HG02973 (cell line): ENCODE results near the gene HIPK2.

Experiments
- ATAC-seq: cut with Tn5 transposase; IDR thresholded peaks from one replicate; pipeline ENCODE4 v1.9.1; 2021; ENCODE audit warnings: moderate library complexity; ENCODE audit not compliant: unreplicated experiment

HIPK2 gene

DNA sequence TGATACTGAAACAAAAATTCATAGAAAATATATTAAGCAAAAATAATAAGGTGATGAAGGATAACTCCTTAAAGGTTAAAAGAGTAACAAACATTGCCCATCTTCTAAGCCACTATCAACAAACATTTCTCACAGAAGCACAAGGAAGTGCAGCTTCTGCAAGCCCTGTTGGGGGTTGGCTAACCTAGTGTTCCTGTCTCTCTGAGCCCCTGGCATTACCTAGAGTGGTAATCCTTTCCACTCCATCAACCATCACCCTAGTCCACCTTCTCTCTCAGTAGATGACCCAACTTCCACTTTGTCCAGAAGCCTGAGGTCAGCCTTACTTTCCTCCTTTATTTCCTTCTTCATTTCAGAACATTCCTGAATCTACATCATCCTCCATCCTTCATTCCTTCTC lies 59.7 kb downstream of the HIPK2 start:
- no peak for ATAC-seq

DNA sequence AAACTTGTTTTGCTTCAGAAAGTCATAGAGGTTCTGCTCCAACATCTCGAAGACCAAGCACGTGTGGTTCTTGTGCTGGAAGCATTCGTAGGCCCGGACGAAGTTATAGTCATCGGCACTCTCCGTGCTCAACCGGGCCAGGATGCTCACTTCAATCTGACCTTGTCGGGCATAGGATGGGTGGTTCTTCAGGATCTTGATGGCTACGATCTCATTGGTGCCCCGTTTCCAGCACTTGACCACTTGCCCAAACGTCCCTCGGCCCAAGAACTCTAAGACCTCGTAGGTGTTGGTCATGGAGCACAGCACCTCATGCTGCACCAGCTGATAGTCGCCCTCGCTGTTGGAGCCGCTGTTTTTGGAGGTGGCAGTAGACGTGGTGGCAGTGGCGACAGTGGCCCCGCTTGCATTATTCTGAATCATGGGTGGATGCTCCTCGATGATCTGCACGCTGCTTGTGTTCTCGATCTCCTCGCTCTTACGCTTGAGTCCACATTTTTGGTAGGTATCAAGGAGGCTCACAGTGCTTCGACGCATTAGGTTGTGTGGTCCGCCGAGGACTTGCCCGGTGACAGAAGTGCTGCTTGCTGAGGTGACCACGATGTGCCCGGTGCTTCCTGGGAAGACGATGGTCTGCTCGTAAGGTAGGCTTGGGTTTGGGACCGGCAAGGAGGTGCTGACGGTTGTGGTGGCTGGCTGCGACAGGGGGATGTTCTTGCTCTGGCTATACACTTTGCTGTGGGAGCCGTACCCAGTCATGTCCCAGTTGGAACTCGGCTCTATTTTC lies 61.4 kb downstream of the HIPK2 start:
- ATAC-seq, result no peak

DNA sequence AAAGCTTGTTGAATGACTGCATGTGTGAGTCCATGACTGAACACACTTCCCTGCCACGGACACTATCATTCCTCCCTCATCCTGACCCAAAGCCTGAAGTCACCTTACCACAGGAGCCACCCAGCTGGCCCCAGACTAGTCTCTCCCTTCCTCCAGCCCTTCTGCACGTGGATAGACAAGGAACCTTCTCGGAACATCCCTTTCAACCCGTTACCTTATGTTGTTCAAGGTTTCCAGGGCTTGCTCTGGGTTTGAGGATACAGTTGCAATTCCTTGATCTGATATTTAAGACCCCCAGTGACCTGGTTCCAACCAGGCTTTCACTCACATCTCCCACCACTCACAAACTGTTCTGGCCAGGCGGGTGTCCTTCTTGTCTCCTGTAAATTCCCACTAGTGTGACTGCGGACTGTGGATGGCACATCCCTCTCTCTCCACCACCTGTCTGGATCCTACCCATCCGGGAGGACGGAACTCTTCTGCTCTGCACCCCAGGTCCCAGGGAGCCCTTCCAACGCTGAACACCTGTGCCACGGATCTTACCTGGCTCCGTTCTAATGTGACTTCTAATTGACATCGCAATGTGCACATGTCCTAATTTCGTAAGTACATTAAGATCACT lies 62.5 kb downstream of the HIPK2 start:
- no peak for ATAC-seq

DNA sequence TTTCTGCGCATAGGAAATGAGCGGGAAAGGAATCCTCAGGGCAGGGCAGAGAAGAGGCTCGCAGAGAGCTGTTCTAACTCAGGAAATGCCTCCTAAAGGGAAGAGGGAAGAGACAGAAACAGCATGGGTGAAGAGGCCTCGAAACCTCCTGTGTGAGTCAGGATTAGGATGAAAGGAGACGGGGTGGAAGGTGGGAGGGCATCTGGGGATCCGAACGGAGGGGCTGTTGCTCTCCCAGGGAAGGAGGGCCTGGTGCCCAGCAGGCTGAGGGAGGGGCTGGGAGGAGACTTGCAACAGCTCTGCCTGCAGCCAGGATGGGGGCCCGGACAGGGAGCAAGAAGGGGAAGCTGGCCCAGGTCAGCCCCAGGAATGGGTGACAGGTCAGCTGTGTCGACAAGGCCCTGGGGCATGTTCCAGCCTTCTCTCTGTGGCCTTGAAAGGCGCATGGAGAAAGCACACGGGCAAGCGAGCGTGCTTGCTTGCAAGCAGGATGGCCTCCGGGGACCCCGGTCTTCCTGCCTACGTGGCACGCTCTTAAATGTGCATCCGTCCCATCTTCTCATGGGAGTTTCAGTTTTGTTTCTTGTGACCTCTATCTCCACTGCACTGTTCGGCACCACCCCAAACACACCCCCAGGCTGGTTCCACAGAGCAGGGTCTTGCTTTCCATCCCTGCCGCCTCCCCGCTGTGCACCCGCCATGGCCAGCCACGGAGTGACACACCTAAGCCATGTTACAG lies 63.5 kb downstream of the HIPK2 start:
- ATAC-seq, result peak; percentile 79

DNA sequence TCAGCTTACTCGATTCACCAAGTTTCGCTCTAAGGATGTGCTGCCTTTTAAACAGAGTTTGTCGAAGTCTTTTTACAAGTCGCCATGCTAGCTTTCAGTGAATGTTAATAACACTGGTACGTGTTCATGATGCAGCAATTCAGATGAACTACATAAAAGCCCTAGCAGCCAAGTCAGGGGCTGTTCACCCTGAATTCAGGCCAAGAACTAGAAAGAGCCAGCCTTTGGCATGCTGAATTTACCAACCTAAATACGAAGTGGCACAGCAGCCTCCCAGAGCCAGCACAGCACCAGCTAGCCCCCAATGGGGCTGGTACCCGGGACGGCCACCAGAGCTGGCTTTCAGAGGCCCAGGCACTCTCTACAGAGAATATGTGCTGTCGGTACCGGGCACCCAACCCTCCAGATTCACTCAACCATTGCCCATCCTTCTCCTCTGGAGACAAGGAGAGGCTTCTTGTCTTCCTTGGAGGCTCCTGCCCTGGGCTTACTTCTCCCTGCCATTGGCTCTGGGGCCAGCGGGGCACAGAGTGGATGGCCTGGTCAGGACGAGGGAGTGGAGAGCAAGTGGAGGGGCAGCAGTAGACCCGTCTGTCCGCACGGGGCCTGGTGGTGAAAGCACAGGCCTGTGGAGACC lies 64.2 kb downstream of the HIPK2 start:
- ATAC-seq, result no peak

DNA sequence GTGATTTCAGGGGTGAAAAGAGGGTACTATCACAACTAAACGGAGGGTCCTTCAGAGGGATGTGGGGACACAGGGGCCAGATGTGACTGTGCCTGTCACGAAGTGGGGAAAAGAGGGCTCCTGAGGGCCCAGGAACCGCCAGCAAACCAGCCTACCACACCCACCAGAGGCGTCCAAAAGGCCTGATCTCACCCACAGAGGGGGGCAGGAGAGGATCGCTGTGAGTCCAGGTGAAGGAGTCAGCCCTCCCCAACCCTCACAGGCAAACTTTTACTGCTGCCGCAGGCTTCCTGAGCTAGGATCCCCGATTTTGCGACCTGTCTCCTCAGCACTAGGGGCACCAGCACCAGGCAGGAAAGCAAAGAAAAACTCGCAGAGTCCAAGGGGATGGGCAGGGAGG lies 64.7 kb downstream of the HIPK2 start:
- no peak for ATAC-seq

DNA sequence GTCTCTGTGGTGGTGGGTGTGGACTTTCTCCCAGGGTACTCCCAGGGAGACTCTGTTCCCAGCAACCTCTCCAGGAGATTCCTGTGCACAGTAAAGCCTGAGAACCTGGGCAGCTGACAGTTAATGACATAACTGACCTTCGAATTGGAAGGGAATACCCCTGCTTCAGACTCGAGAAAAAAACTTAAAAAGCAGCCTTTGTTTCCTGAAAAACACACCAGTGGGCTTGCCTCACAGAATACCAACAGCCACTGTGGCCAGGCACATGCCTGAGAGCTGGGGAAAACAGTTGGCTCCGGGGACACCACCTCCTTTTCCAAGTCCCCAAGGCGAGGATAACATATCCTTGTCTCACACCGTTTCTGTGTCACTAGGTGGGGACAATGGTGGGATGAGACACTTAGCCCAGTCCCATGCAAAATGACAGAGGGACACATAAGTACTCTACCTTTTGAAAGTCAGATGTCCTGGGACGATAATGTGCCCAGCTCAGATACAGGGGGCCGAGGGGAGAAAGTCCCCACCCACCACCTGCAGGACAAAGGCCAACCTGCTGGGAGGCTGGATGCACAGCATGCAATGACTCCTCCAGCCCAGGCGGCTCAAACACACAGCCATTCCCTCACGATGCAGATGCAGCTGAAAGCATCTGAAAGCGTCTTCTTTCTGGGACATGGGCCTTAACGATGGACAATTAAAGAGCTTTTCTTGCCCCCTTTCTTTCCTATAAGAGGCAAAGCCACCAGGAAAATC lies 65.6 kb downstream of the HIPK2 start:
- no peak for ATAC-seq

DNA sequence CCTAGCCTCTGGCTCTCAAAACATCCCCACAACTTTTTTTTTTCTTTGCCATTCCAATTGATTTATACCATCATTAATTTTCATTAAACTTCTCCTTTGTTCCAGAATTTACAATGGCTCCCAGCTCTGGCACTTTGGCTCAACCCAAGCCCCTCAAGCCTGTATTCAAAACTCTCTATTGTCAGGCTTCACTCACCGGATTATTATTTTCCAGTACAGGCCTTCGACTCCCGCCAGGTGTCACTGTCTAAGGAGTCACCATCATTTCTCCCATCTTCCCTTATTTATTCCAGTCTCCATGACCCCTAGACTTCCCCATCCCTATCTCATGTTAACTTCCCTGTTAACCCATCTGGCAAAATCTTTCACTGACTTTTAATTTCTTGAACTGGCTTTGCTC lies 67.8 kb downstream of the HIPK2 start:
- ATAC-seq, result no peak

DNA sequence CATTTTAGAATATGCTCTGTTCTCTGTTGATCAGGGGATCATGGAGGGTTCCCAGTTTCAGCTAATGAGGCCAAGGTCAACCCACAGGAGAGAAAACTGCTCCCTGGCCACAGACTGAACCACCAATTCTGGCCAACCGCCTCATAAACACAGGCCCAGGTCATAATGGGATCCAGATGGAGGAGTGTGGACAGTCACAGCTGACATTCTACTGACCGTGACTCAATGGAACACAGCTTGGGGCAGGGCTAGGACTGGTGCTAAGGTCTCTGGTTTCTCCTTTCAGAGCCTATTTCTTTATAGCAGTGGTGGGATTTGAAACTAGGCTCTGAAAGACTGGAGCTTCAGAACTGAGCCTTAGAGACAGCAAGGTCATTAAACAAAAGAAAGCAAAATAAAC lies 68.3 kb downstream of the HIPK2 start:
- no peak for ATAC-seq

DNA sequence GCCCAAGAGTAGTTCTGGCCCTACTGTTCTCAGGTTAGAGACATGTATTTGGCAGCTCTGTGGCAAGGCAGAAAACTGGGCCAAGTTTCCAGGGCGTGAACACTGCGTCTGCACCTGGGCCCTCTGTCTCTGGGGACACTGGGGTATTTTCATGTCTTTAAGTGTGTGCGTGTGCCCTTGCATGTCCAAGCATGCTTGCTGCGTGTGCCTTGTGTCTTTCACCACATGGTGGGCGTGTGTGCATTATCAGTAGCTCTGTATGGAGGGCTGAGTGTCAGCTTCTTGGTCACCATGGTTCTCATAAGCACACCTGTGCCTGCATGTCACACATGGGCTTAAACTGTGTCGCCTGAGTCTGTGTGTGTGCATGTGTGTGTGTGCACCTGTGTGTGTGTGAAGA lies 69.3 kb downstream of the HIPK2 start:
- ATAC-seq, result peak; percentile 74

DNA sequence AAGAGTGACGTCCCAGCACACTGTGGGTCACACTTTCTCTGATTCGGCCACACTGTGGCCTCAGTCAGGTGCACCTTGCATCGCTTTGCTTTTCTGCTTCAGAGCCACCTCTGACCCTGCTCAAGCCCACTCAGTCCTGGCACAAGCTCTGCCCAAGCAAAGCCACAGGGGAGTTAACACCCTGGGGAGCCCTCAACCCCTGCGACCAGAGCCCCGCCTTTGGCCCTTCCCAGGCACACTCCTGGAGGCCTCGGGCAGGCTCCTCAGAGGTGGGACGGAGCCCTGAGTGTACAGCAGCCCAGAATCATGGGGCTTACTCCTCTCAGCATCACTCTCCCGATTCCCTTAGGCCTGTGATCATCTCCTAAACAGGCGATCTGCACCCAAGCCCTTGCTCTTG lies 71.0 kb downstream of the HIPK2 start:
- no peak for ATAC-seq

DNA sequence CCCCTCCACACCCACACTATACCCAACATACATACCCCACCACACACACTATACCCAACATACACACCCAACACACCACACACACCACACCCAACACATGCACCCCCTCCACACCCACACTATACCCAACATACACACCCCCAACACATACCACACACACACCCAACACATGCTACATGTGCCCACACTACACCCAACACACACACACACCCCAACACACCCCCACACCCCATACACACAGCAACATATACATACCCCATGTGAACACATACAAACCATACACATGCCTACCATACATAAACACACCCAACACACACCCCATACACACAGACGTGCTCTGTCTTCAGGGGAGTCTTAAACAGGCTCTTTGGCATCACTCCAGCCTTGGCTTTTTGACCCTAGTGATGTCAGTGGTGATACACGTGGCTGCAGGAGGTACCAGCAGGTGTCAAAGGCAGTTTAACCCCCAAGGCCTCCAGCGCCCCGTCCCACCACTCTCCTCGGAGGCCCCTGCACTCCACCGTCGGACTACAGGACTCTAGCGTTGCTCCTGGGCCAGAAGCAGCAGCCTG lies 73.4 kb downstream of the HIPK2 start:
- no peak for ATAC-seq

DNA sequence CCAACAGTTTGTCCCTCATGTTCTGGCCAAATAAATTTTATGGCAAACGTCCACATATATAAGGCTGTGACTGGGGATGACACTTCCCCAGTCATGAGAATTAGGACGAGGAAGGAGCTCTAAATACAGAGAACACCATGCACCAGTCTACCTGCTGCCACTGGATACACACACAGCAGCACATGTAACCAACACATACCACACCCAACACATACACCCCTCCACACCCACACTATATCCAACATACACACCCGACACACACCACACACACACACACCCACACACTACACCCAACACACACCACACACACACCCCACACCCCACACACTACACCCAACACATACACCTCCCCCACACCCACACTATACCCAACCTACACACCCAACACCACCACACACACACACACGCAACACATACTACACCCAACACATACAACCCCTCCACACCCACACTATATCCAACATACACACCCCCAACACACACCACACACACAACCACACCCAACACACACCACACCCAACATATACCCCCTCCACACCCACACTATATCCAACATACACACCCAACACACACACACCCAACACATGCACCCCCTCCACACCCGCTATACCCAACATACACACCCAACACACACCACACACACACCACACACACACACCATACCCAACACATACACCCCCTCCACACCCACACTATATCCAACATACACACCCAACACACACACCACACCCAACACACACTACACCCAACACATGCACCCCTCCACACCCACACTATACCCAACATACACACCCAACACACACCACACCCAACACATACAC lies 74.1 kb downstream of the HIPK2 start:
- no peak for ATAC-seq

DNA sequence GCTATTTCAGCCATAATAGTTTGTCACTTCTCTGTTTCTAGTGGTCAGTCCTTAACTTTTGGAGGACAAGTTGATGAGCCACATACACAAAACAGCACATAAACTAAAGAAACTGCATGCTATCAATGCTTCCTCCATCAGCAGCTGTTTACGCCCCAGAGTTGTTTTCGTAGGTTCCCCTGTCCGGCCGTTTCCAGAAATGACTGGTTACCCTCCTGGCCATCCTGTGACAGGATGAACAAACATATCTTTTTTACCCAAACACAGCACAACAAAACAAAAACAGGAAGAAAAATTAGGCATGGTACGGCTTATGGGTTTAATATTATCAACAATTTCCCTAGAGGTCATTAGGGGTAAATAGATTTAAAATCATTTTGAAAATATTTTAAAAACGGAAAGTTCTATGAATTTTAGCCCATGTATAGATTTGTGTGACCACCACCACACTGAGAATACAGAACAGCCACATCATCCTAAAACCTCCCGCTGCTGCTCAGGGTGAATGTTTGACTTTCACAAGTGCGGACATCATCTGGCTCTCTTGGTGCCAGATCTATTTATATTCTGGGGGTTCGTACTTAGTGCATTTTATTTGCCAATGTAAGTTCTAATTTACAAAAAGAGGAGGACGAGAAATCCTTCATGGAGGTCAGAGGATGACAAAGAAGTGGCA lies 74.8 kb downstream of the HIPK2 start:
- ATAC-seq, result peak; percentile 70

DNA sequence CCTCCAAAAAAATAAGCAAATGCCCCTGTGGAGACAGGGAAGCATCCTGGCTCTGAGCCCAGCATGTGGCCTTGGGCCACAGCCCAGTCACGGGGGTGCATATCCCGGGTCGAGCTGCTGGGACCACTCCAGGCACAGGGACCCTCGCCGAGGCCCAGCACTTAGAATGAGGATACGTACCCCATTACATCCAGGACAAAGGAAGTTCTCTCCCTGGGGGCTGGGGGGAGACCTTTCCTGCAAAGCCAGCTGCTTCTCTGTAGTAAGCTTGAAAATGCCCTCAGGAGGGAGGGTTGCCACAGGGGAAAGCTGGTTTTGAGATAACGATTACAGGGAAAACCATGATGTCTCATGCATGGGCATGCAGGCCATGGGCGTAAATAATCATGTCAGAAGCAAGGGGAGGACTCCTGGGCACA lies 75.5 kb downstream of the HIPK2 start:
- ATAC-seq, result no peak

DNA sequence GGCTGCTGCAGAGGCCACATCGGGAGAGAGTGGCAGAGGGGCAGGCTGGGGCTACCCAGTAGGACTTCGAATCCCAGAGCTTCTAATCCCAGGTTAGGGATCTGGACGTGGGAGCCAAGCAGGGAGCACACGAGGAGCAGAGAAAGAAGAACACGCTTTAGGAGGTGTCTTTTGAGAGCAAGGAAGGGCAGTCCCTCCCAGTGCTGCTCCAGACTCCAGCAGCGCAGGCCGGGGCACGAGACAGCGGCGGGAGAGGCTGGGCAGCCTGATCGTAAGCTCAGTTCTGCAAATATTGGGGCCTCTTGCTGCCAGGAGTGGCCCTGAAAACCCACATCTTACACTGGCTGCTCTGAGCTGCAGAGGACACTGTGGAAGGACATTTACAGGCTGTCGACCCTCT lies 75.9 kb downstream of the HIPK2 start:
- no peak for ATAC-seq

DNA sequence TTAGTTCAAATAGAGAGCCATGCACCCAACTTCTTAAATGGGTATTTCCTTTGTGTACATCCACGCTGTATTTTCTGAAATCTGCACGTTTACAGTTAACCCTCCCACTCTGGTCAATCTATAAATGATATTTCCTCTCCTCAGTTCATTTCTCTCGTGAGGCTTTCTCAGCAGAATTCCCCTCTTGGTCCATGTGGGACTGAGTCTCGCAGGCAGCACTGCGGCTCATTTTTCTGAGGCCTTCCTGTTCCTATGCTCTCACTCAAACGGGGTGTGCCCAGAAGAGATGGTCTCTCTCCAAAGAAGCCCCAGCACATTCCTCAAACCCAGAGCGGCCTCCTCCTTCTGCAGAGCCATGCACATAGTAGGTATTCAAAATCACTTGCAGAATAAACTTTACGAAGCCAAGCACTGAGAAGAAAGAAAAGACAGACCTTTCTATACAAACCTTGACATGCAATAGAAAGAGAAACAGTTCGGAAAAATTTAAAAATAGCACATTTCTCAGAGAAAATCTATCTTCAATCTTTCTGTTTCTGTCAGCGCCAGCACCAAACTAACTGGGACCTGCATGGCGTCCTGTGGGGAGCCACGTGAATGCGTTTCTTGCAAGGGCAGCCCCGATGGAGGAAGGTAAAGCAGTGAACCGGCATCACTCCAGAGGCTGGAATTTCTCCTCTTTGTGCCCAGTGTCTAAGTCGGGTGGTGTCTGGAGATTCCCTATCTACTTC lies 77.1 kb downstream of the HIPK2 start:
- ATAC-seq, result no peak
